ENCODE results near the gene TMEM132D. TPM values are rescaled to one million over a fixed set of nuclear protein-coding genes. Genes with fewer than 3 reads are reported as not detected.

The TMEM132D gene
- total and polyA plus RNA-seq, 2 of the 4 experiments (the other 2 are of a cell fraction), result not detected

- Histone ChIP-seq H3K36me3 (ENCODE audit: control insufficient read depth, insufficient read depth, low read length) (no peaks in the 10 kb centered on the region), H2BK15ac (ENCODE audit: low read depth, low read length) (no peak overlapping the region), H4K8ac (ENCODE audit: low read depth in 2 of 2, low read length in 2 of 2) (no peak overlapping the region), H3K9me1 (ENCODE audit: insufficient read depth, low read length) (no peaks in the 10 kb centered on the region), H3K9me3 (ENCODE audit: control insufficient read depth, insufficient read depth, low read length) (peaks cover 18% of the 10 kb centered on the region), H3K27ac (ENCODE audit: insufficient read depth, low read length) (no peak overlapping the region), H4K20me1 (ENCODE audit: insufficient read depth, low read length) (no peaks in the 10 kb centered on the region), H3K56ac (ENCODE audit: extremely low read depth, insufficient read depth, low read length) (no peak overlapping the region), H3K9ac (ENCODE audit: low read depth, low read length) (no peak overlapping the region), H2BK120ac (ENCODE audit: low read depth, low read length) (no peak overlapping the region), H2AFZ (replicated peaks; ENCODE audit: low read length, poor library complexity) (no peak overlapping the region), H2AK5ac (ENCODE audit: low read depth, low read length) (no peak overlapping the region), H4K5ac (ENCODE audit: low read depth, low read length) (no peak overlapping the region), H3K4me1 (ENCODE audit: control insufficient read depth, insufficient read depth, low read length) (no peaks in the 10 kb centered on the region), H3K23ac (ENCODE audit: low read depth, low read length) (no peak overlapping the region), H2AK9ac (replicated peaks; ENCODE audit: low read depth, low read length, poor library complexity) (no peak overlapping the region), H2BK20ac (ENCODE audit: low read depth, low read length) (no peak overlapping the region), H3K4me3 (ENCODE audit: insufficient read depth, low read depth, low read length) (no peak overlapping the region), H3K4me2 (ENCODE audit: low read depth, low read length) (no peak overlapping the region), H3K14ac (replicated peaks; ENCODE audit: low read depth, low read length) (no peak overlapping the region), H2BK5ac (ENCODE audit: low read depth, low read length, poor library complexity, severe bottlenecking) (no peak overlapping the region), H4K91ac (ENCODE audit: insufficient read depth, low read depth, low read length) (no peak overlapping the region), H3K79me1 (ENCODE audit: low read depth in 1 of 2, low read length in 2 of 2) (no peaks in the 10 kb centered on the region), H3K27me3 (ENCODE audit: control insufficient read depth, insufficient read depth, low read length) (no peaks in the 10 kb centered on the region), H3K18ac (ENCODE audit: low read depth, low read length) (no peak overlapping the region), H3K4ac (ENCODE audit: low read depth, low read length) (no peak overlapping the region)
- BruUV-seq (replicated peaks), result no TSS peak
- dilution Hi-C loops (cut with HindIII; ENCODE audit: low sequenced_read_pairs, unreplicated experiment), result no loop called here
- intact Hi-C loops (cut with micrococcal nuclease), result no loop called here
- ATAC-seq (ENCODE audit: low read depth), result no peak
- no peak for TF ChIP-seq CHD1 (IDR thresholded peaks at IDR 0.05; ENCODE audit: low read depth, low read length)
- TF ChIP-seq ELK1 (IDR thresholded peaks at IDR 0.05; ENCODE audit: borderline replicate concordance, low read depth, low read length), result no peak
- TF ChIP-seq MXI1 (IDR thresholded peaks at IDR 0.05; ENCODE audit: borderline replicate concordance, low read depth, low read length), result no peak
- TF ChIP-seq MAFK (IDR thresholded peaks at IDR 0.05; ENCODE audit: low read depth, low read length), result no peak
- TF ChIP-seq FOS (IDR thresholded peaks at IDR 0.05; ENCODE audit: low read depth, low read length), result no peak
- no peak for TF ChIP-seq BHLHE40 (IDR thresholded peaks at IDR 0.05; ENCODE audit: low read depth, low read length)
- no peak for TF ChIP-seq RFX5 (IDR thresholded peaks at IDR 0.05; ENCODE audit: low read depth, low read length)
- no peak for TF ChIP-seq MAZ (IDR thresholded peaks at IDR 0.05; ENCODE audit: borderline replicate concordance, low read depth, low read length)
- no peak for TF ChIP-seq POLR2A (IDR thresholded peaks at IDR 0.05; ENCODE audit: low read depth, low read length)
- TF ChIP-seq CEBPB (IDR thresholded peaks at IDR 0.05; ENCODE audit: low read depth, low read length), result no peak
- no peak for TF ChIP-seq RCOR1 (IDR thresholded peaks at IDR 0.05; ENCODE audit: insufficient replicate concordance, low read length)
- TF ChIP-seq NFE2L2 (IDR thresholded peaks at IDR 0.05; ENCODE audit: low read depth, low read length), result no peak
- TF ChIP-seq CTCF (conservative IDR thresholded peaks at IDR 0.05; ENCODE audit: low read depth, low read length), result no peak
- no peak for TF ChIP-seq USF2 (IDR thresholded peaks at IDR 0.05; ENCODE audit: low read depth, low read length)
- TF ChIP-seq RAD21 (IDR thresholded peaks at IDR 0.05; ENCODE audit: low read length), result no peak
- DNase-seq, result no peak
- WGBS, 2 experiments (ENCODE audit: extremely low coverage in 2 of 2, insufficient read length in 1 of 2), result 67% methylated on average over 1 of the region's 11 CpGs; no CpG with 5 or more reads in 1 of the 2 experiments
- in situ Hi-C loops (cut with MboI; ENCODE audit: low sequenced_read_pairs), result no loop called here
- ChIA-PET POLR2A (ENCODE audit: unreplicated experiment) (no interaction called here), CTCF (interaction anchor here (0.6 kb wide), 1 partner anchor 461 kb away, joined by 3 read pairs; no protein-coding TSS in a partner anchor)
Observed at GRCh38 chr12:129807136-129807535, 96.7 kb downstream of the TMEM132D start.
